ENCODE data around the gene PACS1.

GRCh38 chr11:66136752-66137123 lies 66.7 kb downstream of the PACS1 start:
- no peak for TF ChIP-seq POLR2A (IDR thresholded peaks at IDR 0.05)
- TF ChIP-seq, protein P1, sequence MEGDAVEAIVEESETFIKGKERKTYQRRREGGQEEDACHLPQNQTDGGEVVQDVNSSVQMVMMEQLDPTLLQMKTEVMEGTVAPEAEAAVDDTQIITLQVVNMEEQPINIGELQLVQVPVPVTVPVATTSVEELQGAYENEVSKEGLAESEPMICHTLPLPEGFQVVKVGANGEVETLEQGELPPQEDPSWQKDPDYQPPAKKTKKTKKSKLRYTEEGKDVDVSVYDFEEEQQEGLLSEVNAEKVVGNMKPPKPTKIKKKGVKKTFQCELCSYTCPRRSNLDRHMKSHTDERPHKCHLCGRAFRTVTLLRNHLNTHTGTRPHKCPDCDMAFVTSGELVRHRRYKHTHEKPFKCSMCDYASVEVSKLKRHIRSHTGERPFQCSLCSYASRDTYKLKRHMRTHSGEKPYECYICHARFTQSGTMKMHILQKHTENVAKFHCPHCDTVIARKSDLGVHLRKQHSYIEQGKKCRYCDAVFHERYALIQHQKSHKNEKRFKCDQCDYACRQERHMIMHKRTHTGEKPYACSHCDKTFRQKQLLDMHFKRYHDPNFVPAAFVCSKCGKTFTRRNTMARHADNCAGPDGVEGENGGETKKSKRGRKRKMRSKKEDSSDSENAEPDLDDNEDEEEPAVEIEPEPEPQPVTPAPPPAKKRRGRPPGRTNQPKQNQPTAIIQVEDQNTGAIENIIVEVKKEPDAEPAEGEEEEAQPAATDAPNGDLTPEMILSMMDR (IDR thresholded peaks at IDR 0.05) = no peak
